Breast epithelium (tissue), 3 donors: ENCODE results near the gene SUCO.

Experiments
- POLR2A ChIP-seq: fragments of 450-650 bp; IDR thresholded peaks from one replicate; pipeline ENCODE4 v1.6.1; 2016; ENCODE audit warnings: antibody characterized with exemption, mild to moderate bottlenecking, moderate library complexity
- POLR2AphosphoS5 ChIP-seq, 3 donors: sonication (generic); formaldehyde crosslinking; IDR thresholded peaks; one replicate each; pipeline ENCODE4 v1.6.1; 2017; ENCODE audit warnings: antibody characterized with exemption in 3 of 3
- TF ChIP-seq, protein P1 (sequence below), 3 donors: fragments of 450-650 bp; IDR thresholded peaks; one replicate each; pipeline ENCODE4 v1.5.1; 2016 to 2017; ENCODE audit warnings: antibody characterized with exemption in 3 of 3, mild to moderate bottlenecking in 3 of 3, moderate library complexity in 3 of 3

- TF ChIP-seq, protein P1, sequence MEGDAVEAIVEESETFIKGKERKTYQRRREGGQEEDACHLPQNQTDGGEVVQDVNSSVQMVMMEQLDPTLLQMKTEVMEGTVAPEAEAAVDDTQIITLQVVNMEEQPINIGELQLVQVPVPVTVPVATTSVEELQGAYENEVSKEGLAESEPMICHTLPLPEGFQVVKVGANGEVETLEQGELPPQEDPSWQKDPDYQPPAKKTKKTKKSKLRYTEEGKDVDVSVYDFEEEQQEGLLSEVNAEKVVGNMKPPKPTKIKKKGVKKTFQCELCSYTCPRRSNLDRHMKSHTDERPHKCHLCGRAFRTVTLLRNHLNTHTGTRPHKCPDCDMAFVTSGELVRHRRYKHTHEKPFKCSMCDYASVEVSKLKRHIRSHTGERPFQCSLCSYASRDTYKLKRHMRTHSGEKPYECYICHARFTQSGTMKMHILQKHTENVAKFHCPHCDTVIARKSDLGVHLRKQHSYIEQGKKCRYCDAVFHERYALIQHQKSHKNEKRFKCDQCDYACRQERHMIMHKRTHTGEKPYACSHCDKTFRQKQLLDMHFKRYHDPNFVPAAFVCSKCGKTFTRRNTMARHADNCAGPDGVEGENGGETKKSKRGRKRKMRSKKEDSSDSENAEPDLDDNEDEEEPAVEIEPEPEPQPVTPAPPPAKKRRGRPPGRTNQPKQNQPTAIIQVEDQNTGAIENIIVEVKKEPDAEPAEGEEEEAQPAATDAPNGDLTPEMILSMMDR (IDR thresholded peaks at IDR 0.05): no peak
- no peak for TF ChIP-seq POLR2A
- no peak for TF ChIP-seq POLR2AphosphoS5 (IDR thresholded peaks at IDR 0.05)
Observed at GRCh38 chr1:172650474-172651193, 117.7 kb downstream of the SUCO start.
